Effector memory CD4-positive, alpha-beta T cell (primary cell): Measurements from ENCODE around the gene ITM2C.
A peak's percentile ranks its signal among the peaks of the same experiment; 100 is the strongest.

Source experiments
- DNase-seq, 3 donors: peaks; one replicate each; pipeline ENCODE4 v3.0.0-alpha.2; 2020
- H3K27ac ChIP-seq: 2 replicates; pipeline ENCODE4 v1.7.0; 2013; ENCODE audit warnings: mild to moderate bottlenecking, low read length, moderate library complexity; ENCODE audit not compliant: insufficient read depth, poor library complexity, severe bottlenecking
- H3K27me3 ChIP-seq: replicated peaks from 2 replicates; pipeline ENCODE4 v1.7.0; 2013; ENCODE audit warnings: mild to moderate bottlenecking, low read length; ENCODE audit not compliant: insufficient read depth, control insufficient read depth, poor library complexity, severe bottlenecking
- H3K36me3 ChIP-seq: 2 replicates; pipeline ENCODE4 v1.7.0; 2013; ENCODE audit warnings: mild to moderate bottlenecking, low read length, moderate library complexity; ENCODE audit not compliant: control insufficient read depth, insufficient read depth
- H3K4me1 ChIP-seq: 2 replicates; pipeline ENCODE4 v1.7.0; 2013; ENCODE audit warnings: low read length, mild to moderate bottlenecking; ENCODE audit not compliant: control insufficient read depth, insufficient read depth, poor library complexity, severe bottlenecking
- H3K4me3 ChIP-seq: 2 replicates; pipeline ENCODE4 v1.7.0; 2013; ENCODE audit warnings: low read length, low read depth, mild to moderate bottlenecking; ENCODE audit not compliant: insufficient read depth, poor library complexity, severe bottlenecking
- H3K9me3 ChIP-seq: 2 replicates; pipeline ENCODE4 v1.7.0; 2013; ENCODE audit warnings: mild to moderate bottlenecking, low read length, moderate library complexity; ENCODE audit not compliant: control insufficient read depth

Gene ITM2C

GRCh38 chr2:230827774-230828271 is 36.9 kb upstream of the ITM2C start:
- Histone ChIP-seq H3K4me3 (peak overlapping the region; percentile 48), H3K27ac (no peak overlapping the region), H3K27me3 (no peaks in the 10 kb centered on the region), H3K4me1 (peaks cover 12% of the 10 kb centered on the region), H3K36me3 (no peaks in the 10 kb centered on the region), H3K9me3 (no peaks in the 10 kb centered on the region)
- DNase-seq = no peak

GRCh38 chr2:230828272-230828961 is 36.3 kb upstream of the ITM2C start:
- peaks cover 12% of the 10 kb centered on the region for H3K4me1 ChIP-seq
- H3K9me3 ChIP-seq = no peaks in the 10 kb centered on the region
- DNase-seq = no peak
- peak overlapping the region; percentile 48 for H3K4me3 ChIP-seq
- no peak overlapping the region for H3K27ac ChIP-seq
- H3K27me3 ChIP-seq = no peaks in the 10 kb centered on the region
- H3K36me3 ChIP-seq = no peaks in the 10 kb centered on the region

- DNase-seq = no peak
- H3K4me1 ChIP-seq = peaks cover 12% of the 10 kb centered on the region
- no peaks in the 10 kb centered on the region for H3K9me3 ChIP-seq
- no peaks in the 10 kb centered on the region for H3K27me3 ChIP-seq
- no peaks in the 10 kb centered on the region for H3K36me3 ChIP-seq
- no peak overlapping the region for H3K4me3 ChIP-seq
- H3K27ac ChIP-seq = no peak overlapping the region
These were observed 35.4 kb upstream of the ITM2C start for GRCh38 chr2:230829293-230829692.

- Histone ChIP-seq H3K27me3 (no peaks in the 10 kb centered on the region), H3K27ac (no peak overlapping the region), H3K9me3 (no peaks in the 10 kb centered on the region), H3K4me3 (no peak overlapping the region), H3K36me3 (no peaks in the 10 kb centered on the region), H3K4me1 (peaks cover 12% of the 10 kb centered on the region)
- DNase-seq = no peak
These were observed 34.8 kb upstream of the ITM2C start for GRCh38 chr2:230829959-230830358.

GRCh38 chr2:230830428-230830827 is 34.3 kb upstream of the ITM2C start:
- Histone ChIP-seq H3K4me1 (peaks cover 12% of the 10 kb centered on the region), H3K9me3 (no peaks in the 10 kb centered on the region), H3K27ac (no peak overlapping the region), H3K36me3 (no peaks in the 10 kb centered on the region), H3K27me3 (no peaks in the 10 kb centered on the region), H3K4me3 (no peak overlapping the region)
- no peak for DNase-seq

- no peaks in the 10 kb centered on the region for H3K36me3 ChIP-seq
- no peaks in the 10 kb centered on the region for H3K4me1 ChIP-seq
- H3K27me3 ChIP-seq = no peaks in the 10 kb centered on the region
- DNase-seq = no peak
- H3K9me3 ChIP-seq = no peaks in the 10 kb centered on the region
- no peak overlapping the region for H3K4me3 ChIP-seq
- H3K27ac ChIP-seq = no peak overlapping the region
These were observed 24.4 kb upstream of the ITM2C start for GRCh38 chr2:230840301-230840700.

GRCh38 chr2:230842473-230842872 is 22.3 kb upstream of the ITM2C start:
- Histone ChIP-seq H3K27me3 (no peaks in the 10 kb centered on the region), H3K36me3 (no peaks in the 10 kb centered on the region), H3K27ac (no peak overlapping the region), H3K4me1 (no peaks in the 10 kb centered on the region), H3K4me3 (no peak overlapping the region), H3K9me3 (no peaks in the 10 kb centered on the region)
- DNase-seq = no peak

GRCh38 chr2:230843132-230843531 is 21.6 kb upstream of the ITM2C start:
- no peaks in the 10 kb centered on the region for H3K36me3 ChIP-seq
- H3K27me3 ChIP-seq = no peaks in the 10 kb centered on the region
- H3K4me1 ChIP-seq = peaks cover 3% of the 10 kb centered on the region
- no peak overlapping the region for H3K27ac ChIP-seq
- no peaks in the 10 kb centered on the region for H3K9me3 ChIP-seq
- DNase-seq = no peak
- H3K4me3 ChIP-seq = no peak overlapping the region

GRCh38 chr2:230846360-230846759 is 18.4 kb upstream of the ITM2C start:
- Histone ChIP-seq H3K36me3 (no peaks in the 10 kb centered on the region), H3K4me3 (no peak overlapping the region), H3K9me3 (no peaks in the 10 kb centered on the region), H3K27ac (no peak overlapping the region), H3K4me1 (peaks cover 3% of the 10 kb centered on the region), H3K27me3 (no peaks in the 10 kb centered on the region)
- DNase-seq = no peak

- Histone ChIP-seq H3K36me3 (no peaks in the 10 kb centered on the region), H3K27me3 (no peaks in the 10 kb centered on the region), H3K4me3 (no peak overlapping the region), H3K27ac (no peak overlapping the region), H3K4me1 (peaks cover 3% of the 10 kb centered on the region), H3K9me3 (no peaks in the 10 kb centered on the region)
- DNase-seq = peak; percentile 61 to 71 (median 66)
These were observed 16.8 kb upstream of the ITM2C start for GRCh38 chr2:230847883-230848388.
